ENCODE measurements around the gene TCHP.
"Not testable (repeated sequence)": the region's sequence is repeated elsewhere in the genome, so short reads cannot be mapped to it uniquely, and the experiment has no call there.

Gene TCHP

DNA sequence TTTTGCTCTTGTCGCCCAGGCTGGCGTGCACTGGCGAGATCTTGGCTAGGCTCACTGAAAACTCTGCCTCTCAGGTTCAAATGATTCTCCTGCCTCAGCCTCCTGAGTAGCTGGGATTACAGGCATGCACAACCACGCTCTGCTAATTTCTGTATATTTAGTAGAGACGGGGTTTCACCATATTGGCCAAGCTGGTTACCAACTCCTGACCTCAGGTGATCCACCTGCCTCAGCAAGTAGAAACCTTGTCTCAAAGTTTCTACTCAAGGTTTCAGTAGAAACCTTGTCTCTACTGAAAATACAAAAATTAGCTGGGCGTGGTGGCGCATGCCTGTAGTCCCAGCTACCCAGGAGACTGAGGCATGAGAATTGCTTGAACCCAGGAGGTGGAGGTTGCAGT lies 8.3 kb upstream of the TCHP start:
- H3K36me3 ChIP-seq (ENCODE audit: control insufficient read depth in 5 of 5, insufficient read depth in 5 of 5, low read length in 5 of 5); H3K9ac ChIP-seq (ENCODE audit: low read length in 5 of 5): not testable (repeated sequence)

DNA sequence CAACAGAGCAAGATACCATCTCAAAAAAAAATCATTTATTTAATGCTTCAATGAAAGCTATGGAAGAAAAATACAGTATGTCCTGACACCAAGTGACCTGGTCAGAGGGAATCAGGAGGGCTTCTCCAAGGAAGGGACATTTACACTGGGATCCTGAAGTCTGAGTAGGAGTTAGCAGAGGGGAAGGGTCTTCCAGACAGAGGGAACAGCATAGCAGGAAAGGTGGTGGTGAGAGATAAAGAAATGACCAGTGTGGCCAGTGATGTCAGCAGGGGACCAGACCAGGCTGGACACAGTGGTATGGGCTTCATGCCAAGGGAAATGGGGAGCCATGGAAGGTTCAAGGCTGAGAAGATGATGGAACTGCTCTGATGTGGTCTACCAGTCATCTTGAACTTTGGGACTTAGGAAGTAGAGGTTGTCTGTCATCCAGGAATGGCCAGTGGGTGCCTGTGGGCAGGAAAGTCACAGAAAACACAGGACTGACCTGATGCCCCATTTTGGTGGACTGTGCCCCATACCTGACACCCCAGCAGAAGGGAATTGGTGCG lies 7.8 kb upstream of the TCHP start:
- no peak overlapping the region for H3K4me3 ChIP-seq (ENCODE audit: low read depth in 1 of 5, low read length in 5 of 5)
- H3K9me3 ChIP-seq (ENCODE audit: control insufficient read depth in 5 of 5, low read length in 5 of 5): no peaks in the 10 kb centered on the region
- H3K27ac ChIP-seq (ENCODE audit: low read depth, low read length): no peak overlapping the region
- no peak overlapping the region for H3K9ac ChIP-seq (ENCODE audit: low read length in 5 of 5)
- peaks cover 0 to 23% (median 15%) of the 10 kb centered on the region in 5 donors for H3K4me1 ChIP-seq (ENCODE audit: control insufficient read depth in 5 of 5, insufficient read depth in 5 of 5, low read length in 5 of 5)
- H3K36me3 ChIP-seq (ENCODE audit: control insufficient read depth in 5 of 5, insufficient read depth in 5 of 5, low read length in 5 of 5): no peaks in the 10 kb centered on the region
- H3K27me3 ChIP-seq (ENCODE audit: control insufficient read depth in 5 of 5, insufficient read depth in 4 of 5, low read length in 5 of 5): peaks cover 0 to 8% (median 4%) of the 10 kb centered on the region in 5 donors

More for the DNA sequence above, 8.3 kb upstream of the TCHP start:
- H3K27me3 ChIP-seq (ENCODE audit: control insufficient read depth in 5 of 5, insufficient read depth in 4 of 5, low read length in 5 of 5); H3K27ac ChIP-seq (ENCODE audit: low read depth, low read length); H3K4me3 ChIP-seq (ENCODE audit: low read depth in 1 of 5, low read length in 5 of 5); H3K9me3 ChIP-seq (ENCODE audit: control insufficient read depth in 5 of 5, low read length in 5 of 5): not testable (repeated sequence)
- H3K4me1 ChIP-seq (ENCODE audit: control insufficient read depth in 5 of 5, insufficient read depth in 5 of 5, low read length in 5 of 5): peaks cover 0 to 23% (median 15%) of the 10 kb centered on the region in 5 donors

DNA sequence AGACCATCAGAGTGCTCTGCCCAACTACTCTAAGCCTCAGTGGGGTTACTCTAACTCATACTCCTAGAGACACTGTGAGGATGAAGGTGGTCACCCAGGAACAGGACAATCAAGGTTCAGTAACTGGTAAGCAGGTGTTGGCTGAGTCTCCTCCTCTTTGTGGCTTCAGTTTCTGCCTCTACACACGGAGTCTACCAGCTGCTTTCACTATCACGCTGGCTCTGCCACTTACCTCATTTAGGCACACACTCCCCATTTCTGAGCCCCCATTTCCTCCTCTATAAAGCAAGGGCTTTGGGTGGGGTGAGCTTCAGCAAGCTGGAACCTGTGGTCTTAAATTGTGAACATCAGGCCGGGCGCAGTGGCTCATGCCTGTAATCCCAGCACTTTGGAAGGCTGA lies 7.3 kb upstream of the TCHP start:
- H3K4me3 ChIP-seq (ENCODE audit: low read depth in 1 of 5, low read length in 5 of 5): no peak overlapping the region
- H3K9me3 ChIP-seq (ENCODE audit: control insufficient read depth in 5 of 5, low read length in 5 of 5): no peaks in the 10 kb centered on the region
- H3K36me3 ChIP-seq (ENCODE audit: control insufficient read depth in 5 of 5, insufficient read depth in 5 of 5, low read length in 5 of 5): no peaks in the 10 kb centered on the region
- H3K4me1 ChIP-seq (ENCODE audit: control insufficient read depth in 5 of 5, insufficient read depth in 5 of 5, low read length in 5 of 5): peaks cover 0 to 21% (median 15%) of the 10 kb centered on the region in 5 donors
- H3K27ac ChIP-seq (ENCODE audit: low read depth, low read length): no peak overlapping the region
- H3K27me3 ChIP-seq (ENCODE audit: control insufficient read depth in 5 of 5, insufficient read depth in 4 of 5, low read length in 5 of 5): peaks cover 0 to 8% (median 4%) of the 10 kb centered on the region in 5 donors
- H3K9ac ChIP-seq (ENCODE audit: low read length in 5 of 5): no peak overlapping the region

DNA sequence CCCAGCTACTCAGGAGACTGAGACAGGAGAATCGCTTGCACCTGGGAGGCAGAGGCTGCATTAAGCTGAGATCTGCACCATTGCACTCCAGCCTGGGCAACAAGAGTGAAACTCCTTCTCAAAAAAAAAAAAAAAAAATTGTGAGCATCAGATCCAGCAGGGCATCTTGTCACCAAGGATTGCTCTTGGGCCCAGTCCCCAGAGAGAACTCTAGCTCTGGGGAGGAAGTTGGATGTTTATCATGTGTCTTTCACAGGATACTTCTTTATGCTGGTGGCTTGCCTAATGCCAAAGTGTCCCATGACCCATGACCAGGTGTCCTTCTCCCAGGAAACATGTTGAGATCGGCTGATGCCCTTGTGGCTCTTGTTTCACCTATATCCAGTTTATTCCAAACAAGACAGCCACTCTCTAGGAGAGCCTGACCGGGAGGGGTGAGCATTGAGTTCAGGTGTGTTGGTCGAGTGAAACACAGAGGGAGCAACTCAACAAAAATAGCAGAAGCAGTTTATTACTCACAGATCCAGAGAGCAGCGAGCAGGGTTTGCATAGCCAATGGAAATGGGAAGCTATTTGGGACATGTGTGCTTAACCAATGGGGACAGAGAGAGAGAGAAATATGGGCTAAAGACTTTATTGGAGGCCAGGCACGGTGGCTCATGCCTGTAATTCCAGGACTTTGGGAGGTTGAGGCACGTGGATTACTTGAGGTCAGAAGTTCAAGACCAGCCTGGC lies 6.6 kb upstream of the TCHP start:
- no peak overlapping the region for H3K27ac ChIP-seq (ENCODE audit: low read depth, low read length)
- H3K4me1 ChIP-seq (ENCODE audit: control insufficient read depth in 5 of 5, insufficient read depth in 5 of 5, low read length in 5 of 5): peaks cover 0 to 14% (median 9%) of the 10 kb centered on the region in 5 donors
- H3K27me3 ChIP-seq (ENCODE audit: control insufficient read depth in 5 of 5, insufficient read depth in 4 of 5, low read length in 5 of 5): peaks cover 0 to 8% (median 4%) of the 10 kb centered on the region in 5 donors
- no peaks in the 10 kb centered on the region for H3K9me3 ChIP-seq (ENCODE audit: control insufficient read depth in 5 of 5, low read length in 5 of 5)
- H3K4me3 ChIP-seq (ENCODE audit: low read depth in 1 of 5, low read length in 5 of 5): no peak overlapping the region
- no peaks in the 10 kb centered on the region for H3K36me3 ChIP-seq (ENCODE audit: control insufficient read depth in 5 of 5, insufficient read depth in 5 of 5, low read length in 5 of 5)
- no peak overlapping the region for H3K9ac ChIP-seq (ENCODE audit: low read length in 5 of 5)

DNA sequence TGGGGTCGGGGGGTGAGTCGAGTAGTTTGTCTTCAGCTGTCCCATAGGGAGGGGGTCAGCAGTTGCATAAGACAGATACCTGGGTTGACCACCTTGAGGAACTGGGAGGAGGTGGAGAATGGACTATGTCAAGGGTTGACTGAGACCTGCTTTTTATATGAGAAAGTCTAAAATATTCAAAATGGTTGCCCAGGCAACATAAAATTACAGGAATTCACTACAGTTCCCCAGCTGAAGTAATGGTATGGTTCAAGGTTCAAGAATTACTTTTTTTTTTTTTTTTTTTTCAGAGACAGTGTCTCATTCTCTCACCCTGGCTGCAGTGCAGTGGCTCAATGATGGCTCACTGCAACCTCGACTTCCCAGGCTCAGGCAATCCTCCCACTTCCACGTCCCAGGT lies 5.1 kb upstream of the TCHP start:
- Histone ChIP-seq H3K9me3 (ENCODE audit: control insufficient read depth in 5 of 5, low read length in 5 of 5) (no peaks in the 10 kb centered on the region), H3K4me3 (ENCODE audit: low read depth in 1 of 5, low read length in 5 of 5) (no peak overlapping the region), H3K27ac (ENCODE audit: low read depth, low read length) (no peak overlapping the region), H3K27me3 (ENCODE audit: control insufficient read depth in 5 of 5, insufficient read depth in 4 of 5, low read length in 5 of 5) (peaks cover 0 to 5% (median 4%) of the 10 kb centered on the region in 5 donors), H3K36me3 (ENCODE audit: control insufficient read depth in 5 of 5, insufficient read depth in 5 of 5, low read length in 5 of 5) (no peaks in the 10 kb centered on the region), H3K4me1 (ENCODE audit: control insufficient read depth in 5 of 5, insufficient read depth in 5 of 5, low read length in 5 of 5) (peaks cover 0 to 8% (median 6%) of the 10 kb centered on the region in 5 donors), H3K9ac (ENCODE audit: low read length in 5 of 5) (no peak overlapping the region)

DNA sequence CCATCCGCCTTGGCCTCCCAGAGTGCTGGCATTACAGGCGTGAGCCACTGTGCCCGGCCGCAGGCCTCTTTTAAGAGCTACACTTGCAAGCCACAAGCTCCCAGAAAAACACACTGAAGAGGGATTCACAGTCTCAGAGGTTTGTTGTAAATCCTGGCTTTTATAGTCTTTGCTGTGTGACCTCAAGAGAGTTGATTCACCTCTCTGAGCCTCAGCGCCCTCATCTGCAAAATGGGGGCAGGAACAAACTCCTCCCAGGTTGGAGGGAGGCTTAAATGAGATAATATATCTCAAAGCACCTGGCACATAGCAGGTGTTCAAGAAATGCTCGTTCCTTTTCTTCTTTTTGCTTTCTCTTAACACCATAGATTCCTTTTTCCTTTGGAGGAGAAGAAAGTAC lies 3.9 kb upstream of the TCHP start:
- Histone ChIP-seq H3K27ac (ENCODE audit: low read depth, low read length) (no peak overlapping the region), H3K4me3 (ENCODE audit: low read depth in 1 of 5, low read length in 5 of 5) (no peak overlapping the region), H3K9ac (ENCODE audit: low read length in 5 of 5) (no peak overlapping the region), H3K4me1 (ENCODE audit: control insufficient read depth in 5 of 5, insufficient read depth in 5 of 5, low read length in 5 of 5) (peaks cover 4 to 18% (median 14%) of the 10 kb centered on the region in 5 donors), H3K36me3 (ENCODE audit: control insufficient read depth in 5 of 5, insufficient read depth in 5 of 5, low read length in 5 of 5) (no peaks in the 10 kb centered on the region), H3K27me3 (ENCODE audit: control insufficient read depth in 5 of 5, insufficient read depth in 4 of 5, low read length in 5 of 5) (peaks cover 0 to 5% (median 4%) of the 10 kb centered on the region in 5 donors), H3K9me3 (ENCODE audit: control insufficient read depth in 5 of 5, low read length in 5 of 5) (no peaks in the 10 kb centered on the region)

DNA sequence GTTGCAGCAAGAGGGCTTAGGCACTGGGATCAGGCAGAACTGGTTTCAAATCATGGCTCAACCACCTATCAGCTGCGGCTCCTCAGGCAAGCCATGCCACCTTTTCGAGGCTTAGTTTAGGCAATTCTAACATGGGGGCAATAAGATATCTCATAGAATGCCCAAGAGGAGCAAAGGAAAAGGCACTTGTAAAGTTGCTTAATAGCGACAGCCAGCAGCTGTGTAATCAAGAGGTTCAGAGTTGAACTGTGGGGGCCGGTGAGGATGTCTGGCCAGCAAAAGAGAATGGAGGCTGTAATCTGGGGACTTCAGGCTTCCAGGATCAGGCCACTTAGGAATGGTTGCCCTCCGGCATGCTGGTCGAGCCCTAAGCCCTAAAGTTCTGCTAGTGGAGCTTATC lies 3.0 kb upstream of the TCHP start:
- Histone ChIP-seq H3K36me3 (ENCODE audit: control insufficient read depth in 5 of 5, insufficient read depth in 5 of 5, low read length in 5 of 5) (no peaks in the 10 kb centered on the region), H3K27ac (ENCODE audit: low read depth, low read length) (no peak overlapping the region), H3K9me3 (ENCODE audit: control insufficient read depth in 5 of 5, low read length in 5 of 5) (no peaks in the 10 kb centered on the region), H3K27me3 (ENCODE audit: control insufficient read depth in 5 of 5, insufficient read depth in 4 of 5, low read length in 5 of 5) (peaks cover 0 to 5% (median 4%) of the 10 kb centered on the region in 5 donors), H3K9ac (ENCODE audit: low read length in 5 of 5) (no peak overlapping the region), H3K4me1 (ENCODE audit: control insufficient read depth in 5 of 5, insufficient read depth in 5 of 5, low read length in 5 of 5) (peaks cover 4 to 26% (median 20%) of the 10 kb centered on the region in 5 donors), H3K4me3 (ENCODE audit: low read depth in 1 of 5, low read length in 5 of 5) (no peak overlapping the region)

DNA sequence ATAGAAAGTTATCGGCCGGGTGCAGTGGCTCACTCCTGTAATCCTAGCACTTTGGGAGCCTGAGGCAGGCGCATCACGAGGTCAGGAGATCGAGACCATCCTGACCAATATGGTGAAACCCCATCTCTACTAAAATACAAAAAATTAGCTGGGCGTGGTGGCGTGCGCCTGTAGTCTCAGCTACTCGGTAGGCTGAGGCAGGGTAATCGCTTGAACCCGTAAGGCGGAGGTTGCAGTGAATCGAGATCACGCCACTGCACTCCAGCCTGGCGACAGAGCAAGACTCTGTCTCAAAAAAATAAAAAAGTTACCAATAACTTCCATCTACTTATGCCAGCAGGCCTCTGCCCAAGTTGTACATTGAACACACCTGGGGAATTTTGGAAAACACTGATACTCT lies 729 bp upstream of the TCHP start:
- Histone ChIP-seq H3K27ac (ENCODE audit: low read depth, low read length) (peak overlapping the region; percentile 62), H3K4me1 (ENCODE audit: control insufficient read depth in 5 of 5, insufficient read depth in 5 of 5, low read length in 5 of 5) (peaks cover 4 to 27% (median 20%) of the 10 kb centered on the region in 5 donors), H3K4me3 (ENCODE audit: low read depth in 1 of 5, low read length in 5 of 5) (peak overlapping the region in 4 of 5 donors; percentile 84 to 97 (median 94)), H3K36me3 (ENCODE audit: control insufficient read depth in 5 of 5, insufficient read depth in 5 of 5, low read length in 5 of 5) (peaks cover 4 to 16% (median 15%) of the 10 kb centered on the region in 5 donors), H3K9ac (ENCODE audit: low read length in 5 of 5) (peak overlapping the region in 4 of 5 donors; percentile 81 to 96 (median 88))
- H3K27me3 ChIP-seq (ENCODE audit: control insufficient read depth in 5 of 5, insufficient read depth in 4 of 5, low read length in 5 of 5); H3K9me3 ChIP-seq (ENCODE audit: control insufficient read depth in 5 of 5, low read length in 5 of 5): not testable (repeated sequence)

DNA sequence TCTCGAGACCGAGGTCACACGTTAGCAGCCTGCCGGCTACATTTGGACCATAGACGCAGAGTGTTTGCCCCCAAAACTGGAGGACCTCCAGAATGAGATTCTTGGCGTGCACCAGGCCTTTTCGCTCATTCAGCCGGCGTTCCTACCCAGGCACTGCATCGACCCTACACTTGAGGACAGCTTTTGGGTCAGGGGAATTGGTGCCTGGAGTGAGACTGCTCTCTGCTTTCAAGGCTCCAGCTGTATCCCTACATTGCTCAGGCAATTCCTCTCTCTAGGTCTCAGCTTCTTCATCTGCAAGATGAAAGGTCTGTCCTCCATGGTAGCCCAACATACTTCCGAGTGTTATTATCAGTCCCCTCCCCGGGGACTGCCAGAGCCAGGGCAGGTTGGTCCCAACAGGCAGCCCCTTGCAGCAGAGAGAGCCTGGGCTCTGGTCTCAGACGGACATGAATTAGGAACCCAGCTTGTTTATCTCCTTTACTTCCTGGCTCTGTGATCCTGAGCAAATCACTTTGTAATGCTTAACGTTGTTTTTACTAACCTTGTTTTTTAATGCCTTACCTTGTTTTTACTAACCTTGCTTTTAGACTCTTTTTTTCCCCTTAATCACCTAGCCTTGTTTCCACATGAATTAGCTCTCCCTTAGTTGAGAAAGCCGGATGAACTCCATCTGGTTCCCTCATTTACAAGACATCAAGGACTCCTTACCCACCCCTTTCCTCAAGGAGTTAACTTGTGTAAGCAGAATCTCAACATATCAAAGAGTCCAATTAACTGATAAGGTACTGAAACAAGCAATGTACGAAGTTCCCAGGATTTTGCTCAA lies 892 bp downstream of the TCHP start:
- Histone ChIP-seq H3K9me3 (ENCODE audit: control insufficient read depth in 5 of 5, low read length in 5 of 5) (no peaks in the 10 kb centered on the region), H3K36me3 (ENCODE audit: control insufficient read depth in 5 of 5, insufficient read depth in 5 of 5, low read length in 5 of 5) (peaks cover 4 to 32% (median 30%) of the 10 kb centered on the region in 5 donors), H3K9ac (ENCODE audit: low read length in 5 of 5) (peak overlapping the region; percentile 81 to 98 (median 94))

More for the DNA sequence above, 892 bp downstream of the TCHP start:
- Histone ChIP-seq H3K27ac (ENCODE audit: low read depth, low read length) (peak overlapping the region; percentile 62), H3K27me3 (ENCODE audit: control insufficient read depth in 5 of 5, insufficient read depth in 4 of 5, low read length in 5 of 5) (no peaks in the 10 kb centered on the region), H3K4me3 (ENCODE audit: low read depth in 1 of 5, low read length in 5 of 5) (peak overlapping the region; percentile 92 to 97 (median 95)), H3K4me1 (ENCODE audit: control insufficient read depth in 5 of 5, insufficient read depth in 5 of 5, low read length in 5 of 5) (peaks cover 4 to 27% (median 20%) of the 10 kb centered on the region in 5 donors)

Data from subcutaneous abdominal adipose tissue (tissue), 5 donors.